ENCODE measurements around the gene KIF16B. TPM values are rescaled to one million over a fixed set of nuclear protein-coding genes. Genes with fewer than 3 reads are reported as not detected.

Gene KIF16B
- total and polyA plus RNA-seq, 4 donors: 5.1 to 19.7 (median 8.4) TPM

- no peaks in the 10 kb centered on the region for H3K9me3 ChIP-seq (ENCODE audit: control insufficient read depth in 4 of 4, low read length in 3 of 4)
- no peaks in the 10 kb centered on the region for H3K36me3 ChIP-seq (ENCODE audit: control insufficient read depth in 4 of 4, insufficient read depth in 3 of 4, low read depth in 1 of 4, low read length in 3 of 4)
- no peaks in the 10 kb centered on the region for H3K4me1 ChIP-seq (ENCODE audit: control insufficient read depth in 4 of 4, insufficient read depth in 4 of 4, low read length in 3 of 4)
- no peak overlapping the region for H3K27ac ChIP-seq (ENCODE audit: low read depth in 1 of 2, low read length in 2 of 2)
- no peak for DNase-seq (ENCODE audit: low spot score)
- no peak overlapping the region for H3K9ac ChIP-seq (ENCODE audit: low read depth in 1 of 2, low read length in 2 of 2)
- WGBS: 68% methylated on average over 2 of the region's 2 CpGs
- TF ChIP-seq SP1 (IDR thresholded peaks at IDR 0.05) (no peak), FOXA2 (IDR thresholded peaks at IDR 0.05) (no peak), NR2F2 (IDR thresholded peaks at IDR 0.05) (no peak), RXRA (IDR thresholded peaks at IDR 0.05) (no peak)
- H3K27me3 ChIP-seq (ENCODE audit: control insufficient read depth in 4 of 4, insufficient read depth in 4 of 4, low read length in 3 of 4): no peaks in the 10 kb centered on the region
- no peak overlapping the region for H3K4me3 ChIP-seq (ENCODE audit: low read depth in 1 of 3, low read length in 3 of 3)
Measured at GRCh38 chr20:16287776-16288175, 285.5 kb downstream of the KIF16B start.

- no peak overlapping the region for H3K27ac ChIP-seq (ENCODE audit: low read depth in 1 of 2, low read length in 2 of 2)
- 96% methylated on average over 4 of the region's 4 CpGs for WGBS
- no peak overlapping the region for H3K4me3 ChIP-seq (ENCODE audit: low read depth in 1 of 3, low read length in 3 of 3)
- no peaks in the 10 kb centered on the region for H3K27me3 ChIP-seq (ENCODE audit: control insufficient read depth in 4 of 4, insufficient read depth in 4 of 4, low read length in 3 of 4)
- DNase-seq (ENCODE audit: low spot score): no peak
- H3K9me3 ChIP-seq (ENCODE audit: control insufficient read depth in 4 of 4, low read length in 3 of 4): no peaks in the 10 kb centered on the region
- H3K9ac ChIP-seq (ENCODE audit: low read depth in 1 of 2, low read length in 2 of 2): no peak overlapping the region
- no peaks in the 10 kb centered on the region for H3K4me1 ChIP-seq (ENCODE audit: control insufficient read depth in 4 of 4, insufficient read depth in 4 of 4, low read length in 3 of 4)
- no peaks in the 10 kb centered on the region for H3K36me3 ChIP-seq (ENCODE audit: control insufficient read depth in 4 of 4, insufficient read depth in 3 of 4, low read depth in 1 of 4, low read length in 3 of 4)
- no peak for TF ChIP-seq JUND (IDR thresholded peaks at IDR 0.05)
- TF ChIP-seq, protein P1, sequence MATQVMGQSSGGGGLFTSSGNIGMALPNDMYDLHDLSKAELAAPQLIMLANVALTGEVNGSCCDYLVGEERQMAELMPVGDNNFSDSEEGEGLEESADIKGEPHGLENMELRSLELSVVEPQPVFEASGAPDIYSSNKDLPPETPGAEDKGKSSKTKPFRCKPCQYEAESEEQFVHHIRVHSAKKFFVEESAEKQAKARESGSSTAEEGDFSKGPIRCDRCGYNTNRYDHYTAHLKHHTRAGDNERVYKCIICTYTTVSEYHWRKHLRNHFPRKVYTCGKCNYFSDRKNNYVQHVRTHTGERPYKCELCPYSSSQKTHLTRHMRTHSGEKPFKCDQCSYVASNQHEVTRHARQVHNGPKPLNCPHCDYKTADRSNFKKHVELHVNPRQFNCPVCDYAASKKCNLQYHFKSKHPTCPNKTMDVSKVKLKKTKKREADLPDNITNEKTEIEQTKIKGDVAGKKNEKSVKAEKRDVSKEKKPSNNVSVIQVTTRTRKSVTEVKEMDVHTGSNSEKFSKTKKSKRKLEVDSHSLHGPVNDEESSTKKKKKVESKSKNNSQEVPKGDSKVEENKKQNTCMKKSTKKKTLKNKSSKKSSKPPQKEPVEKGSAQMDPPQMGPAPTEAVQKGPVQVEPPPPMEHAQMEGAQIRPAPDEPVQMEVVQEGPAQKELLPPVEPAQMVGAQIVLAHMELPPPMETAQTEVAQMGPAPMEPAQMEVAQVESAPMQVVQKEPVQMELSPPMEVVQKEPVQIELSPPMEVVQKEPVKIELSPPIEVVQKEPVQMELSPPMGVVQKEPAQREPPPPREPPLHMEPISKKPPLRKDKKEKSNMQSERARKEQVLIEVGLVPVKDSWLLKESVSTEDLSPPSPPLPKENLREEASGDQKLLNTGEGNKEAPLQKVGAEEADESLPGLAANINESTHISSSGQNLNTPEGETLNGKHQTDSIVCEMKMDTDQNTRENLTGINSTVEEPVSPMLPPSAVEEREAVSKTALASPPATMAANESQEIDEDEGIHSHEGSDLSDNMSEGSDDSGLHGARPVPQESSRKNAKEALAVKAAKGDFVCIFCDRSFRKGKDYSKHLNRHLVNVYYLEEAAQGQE (IDR thresholded peaks at IDR 0.05): no peak
Measured at GRCh38 chr20:16286601-16287000, 286.6 kb downstream of the KIF16B start.

DNA sequence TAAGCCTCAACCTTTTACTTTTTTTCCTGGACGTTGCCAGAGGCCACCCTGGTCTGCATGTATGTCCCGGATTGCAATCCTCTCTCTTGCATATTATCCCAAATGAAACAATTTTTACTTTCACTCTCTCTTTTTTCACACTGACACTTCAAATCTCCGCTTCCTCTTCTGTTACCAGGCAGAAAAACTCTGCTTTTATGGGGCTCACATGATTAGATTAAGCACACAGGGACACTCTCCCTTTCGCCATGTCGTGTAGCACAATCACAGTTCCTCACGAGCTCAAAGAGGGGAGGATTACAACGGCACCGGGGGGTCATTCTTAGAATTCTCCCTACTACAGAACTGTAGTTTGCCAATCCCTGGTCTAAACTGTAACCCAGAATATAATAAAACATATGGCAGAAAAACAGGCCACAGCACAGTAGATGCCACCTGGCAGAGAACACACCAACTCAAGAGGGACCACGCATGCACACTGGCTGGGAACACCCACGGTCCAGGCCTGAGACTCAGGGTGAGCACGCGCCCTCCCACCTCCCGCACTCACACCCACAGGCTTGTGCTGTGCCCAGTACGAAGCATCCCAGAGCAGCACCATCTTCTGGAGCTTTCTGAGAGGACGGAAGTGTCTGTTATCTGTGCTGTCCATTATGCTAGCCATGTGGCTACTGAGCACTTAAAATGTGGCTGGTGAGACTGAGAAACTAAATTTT lies 288.7 kb downstream of the KIF16B start:
- Histone ChIP-seq H3K27ac (ENCODE audit: low read depth in 1 of 2, low read length in 2 of 2) (no peak overlapping the region), H3K4me3 (ENCODE audit: low read depth in 1 of 3, low read length in 3 of 3) (no peak overlapping the region), H3K9me3 (ENCODE audit: control insufficient read depth in 4 of 4, low read length in 3 of 4) (no peaks in the 10 kb centered on the region), H3K9ac (ENCODE audit: low read depth in 1 of 2, low read length in 2 of 2) (no peak overlapping the region), H3K4me1 (ENCODE audit: control insufficient read depth in 4 of 4, insufficient read depth in 4 of 4, low read length in 3 of 4) (no peaks in the 10 kb centered on the region), H3K36me3 (ENCODE audit: control insufficient read depth in 4 of 4, insufficient read depth in 3 of 4, low read depth in 1 of 4, low read length in 3 of 4) (no peaks in the 10 kb centered on the region), H3K27me3 (ENCODE audit: control insufficient read depth in 4 of 4, insufficient read depth in 4 of 4, low read length in 3 of 4) (no peaks in the 10 kb centered on the region)
- WGBS: 83% methylated on average over 15 of the region's 15 CpGs
- no peak for TF ChIP-seq RXRA (IDR thresholded peaks at IDR 0.05)
- TF ChIP-seq, protein P2, sequence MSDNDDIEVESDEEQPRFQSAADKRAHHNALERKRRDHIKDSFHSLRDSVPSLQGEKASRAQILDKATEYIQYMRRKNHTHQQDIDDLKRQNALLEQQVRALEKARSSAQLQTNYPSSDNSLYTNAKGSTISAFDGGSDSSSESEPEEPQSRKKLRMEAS (IDR thresholded peaks at IDR 0.05): no peak
- no peak for TF ChIP-seq HNF4G (IDR thresholded peaks at IDR 0.05)
- TF ChIP-seq, protein P1 (IDR thresholded peaks at IDR 0.05): no peak
- no peak for DNase-seq (ENCODE audit: low spot score)

Data from liver (tissue), 9 donors.